ENCODE results near the gene CR1L.
"Not testable (repeated sequence)": the region's sequence is repeated elsewhere in the genome, so short reads cannot be mapped to it uniquely, and the experiment has no call there.

CR1L gene

GRCh38 chr1:207646944-207647579 is 2.1 kb downstream of the CR1L start:
- no peak for DNase-seq

GRCh38 chr1:207647671-207648333 is 2.9 kb downstream of the CR1L start:
- DNase-seq: no peak

- no peak for DNase-seq
These were observed 3.6 kb downstream of the CR1L start for GRCh38 chr1:207648334-207649209.

GRCh38 chr1:207649210-207649753 is 4.3 kb downstream of the CR1L start:
- DNase-seq: no peak

- DNase-seq: no peak
These were observed 5.1 kb downstream of the CR1L start for GRCh38 chr1:207649865-207650580.

DNA sequence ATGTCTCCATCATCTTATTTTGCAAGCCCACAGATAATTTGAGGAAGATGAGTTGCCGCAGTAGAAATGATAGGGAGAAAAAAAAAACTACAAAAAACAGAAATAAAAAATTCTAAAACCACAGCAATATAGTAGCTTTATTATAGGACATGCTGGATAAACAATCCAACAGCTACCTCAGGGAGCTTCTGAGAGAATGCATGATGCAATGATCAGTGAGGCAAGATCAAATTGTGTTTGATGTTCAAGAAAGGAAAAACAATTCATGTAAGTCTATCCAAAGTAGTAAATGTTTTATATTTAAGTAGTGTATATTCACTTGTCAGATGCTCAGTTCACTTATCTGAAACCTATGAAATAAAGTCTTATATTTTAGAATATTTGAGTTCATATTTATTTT is 6.7 kb downstream of the CR1L start:
- DNase-seq: no peak

GRCh38 chr1:207654320-207654719 is 9.4 kb downstream of the CR1L start:
- no peak for DNase-seq

DNA sequence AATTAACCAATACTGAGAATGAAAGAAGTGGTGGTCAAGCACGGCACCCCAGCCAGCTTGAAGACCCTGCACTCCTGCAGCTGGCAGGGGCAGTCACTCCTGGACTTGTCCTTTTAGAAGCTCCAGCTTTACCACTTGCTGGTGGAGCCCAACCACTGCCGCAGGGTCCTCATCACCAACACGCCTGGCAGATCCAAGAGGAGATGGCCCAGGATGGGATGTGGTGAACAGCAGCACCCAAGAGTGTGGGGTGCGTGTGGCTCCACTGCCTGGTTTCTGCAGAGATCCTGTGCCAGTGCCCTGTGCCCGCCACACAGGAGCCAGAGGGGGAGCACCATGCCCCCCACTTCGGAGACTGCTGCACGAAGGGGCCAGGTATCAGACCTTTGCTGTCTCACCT is 13.5 kb downstream of the CR1L start:
- DNase-seq: no peak

GRCh38 chr1:207658904-207659485 is 14.1 kb downstream of the CR1L start:
- DNase-seq: no peak

GRCh38 chr1:207659545-207660153 is 14.7 kb downstream of the CR1L start:
- no peak for DNase-seq

GRCh38 chr1:207661420-207661819 is 16.5 kb downstream of the CR1L start:
- not testable (repeated sequence) for DNase-seq

- DNase-seq: no peak
These were observed 21.4 kb downstream of the CR1L start for GRCh38 chr1:207666342-207666741.

GRCh38 chr1:207669528-207670009 is 24.6 kb downstream of the CR1L start:
- no peak for DNase-seq

- no peak for DNase-seq
These were observed 25.3 kb downstream of the CR1L start for GRCh38 chr1:207670192-207670591.

DNA sequence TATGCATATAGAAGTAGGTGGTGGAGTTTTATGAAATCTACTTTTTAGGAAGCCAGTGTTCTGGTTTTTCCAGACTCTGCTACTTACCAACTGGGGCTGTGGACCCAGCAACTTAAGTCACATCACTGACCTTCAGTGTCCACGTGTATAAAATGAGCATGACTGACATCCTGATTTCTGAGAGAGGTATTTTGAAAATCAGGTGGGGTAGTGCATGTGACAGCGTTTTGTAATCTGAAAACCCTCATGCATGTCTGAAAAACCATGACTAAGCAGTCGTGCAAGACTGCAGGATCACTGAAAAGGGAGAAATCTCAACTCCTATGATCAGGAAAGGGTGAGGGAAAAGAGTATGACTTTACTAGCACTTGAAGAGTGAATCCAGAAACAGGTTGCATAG is 26.1 kb downstream of the CR1L start:
- no peak for DNase-seq

- DNase-seq: no peak
These were observed 27.7 kb downstream of the CR1L start for GRCh38 chr1:207672522-207673130.

- no peak for DNase-seq
These were observed 28.5 kb downstream of the CR1L start for GRCh38 chr1:207673399-207673798.

DNA sequence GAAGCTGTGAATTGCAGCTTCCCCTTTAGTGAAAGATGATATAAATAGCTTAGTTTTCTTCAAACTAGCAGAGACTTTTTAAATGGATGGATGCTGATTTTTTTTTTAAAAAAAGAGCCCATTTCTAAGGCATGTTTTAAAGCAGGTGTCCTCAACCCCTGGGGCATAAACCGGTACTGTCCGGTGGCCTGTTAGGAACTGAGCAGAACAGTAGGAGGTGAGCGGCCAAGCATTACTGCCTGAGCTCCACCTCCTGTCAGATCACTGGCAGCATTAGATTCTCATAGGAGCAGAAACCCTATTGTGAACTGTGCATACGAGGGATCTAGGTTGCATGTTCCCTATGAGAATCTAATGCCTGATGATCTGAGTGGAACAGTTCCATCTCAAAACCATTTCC is 31.2 kb downstream of the CR1L start:
- no peak for DNase-seq

- DNase-seq: not testable (repeated sequence)
These were observed 35.9 kb downstream of the CR1L start for GRCh38 chr1:207680590-207681388.

DNA sequence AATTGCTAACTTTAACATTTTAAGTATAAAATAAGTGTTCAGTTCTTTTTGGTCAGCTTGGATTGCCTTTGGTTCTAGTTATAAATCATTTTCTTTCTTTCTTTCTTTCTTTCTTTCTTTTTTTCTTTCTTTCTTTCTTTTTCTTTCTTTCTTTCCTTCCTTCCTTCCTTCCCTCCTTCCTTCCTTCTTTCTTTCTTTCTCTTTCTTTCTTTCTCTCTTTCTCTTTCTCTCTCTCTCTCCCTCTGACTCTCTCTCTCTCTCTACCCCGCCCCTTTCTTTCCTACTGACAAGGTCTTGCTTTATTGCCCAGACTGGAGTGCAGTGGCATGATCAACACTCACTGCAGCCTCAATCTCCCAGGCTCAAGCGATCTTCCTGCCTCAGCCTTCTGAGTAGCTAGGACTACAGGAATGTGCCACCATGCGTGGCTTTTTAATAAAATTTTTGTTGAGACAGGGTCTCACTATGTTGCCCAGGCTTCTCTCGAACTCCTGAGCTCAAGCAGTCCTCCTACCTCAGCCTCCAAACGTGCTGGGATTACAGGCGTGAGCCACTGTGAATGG is 38.0 kb downstream of the CR1L start:
- DNase-seq: not testable (repeated sequence)
